Measurements from ENCODE around the gene DDR1. TPM values are rescaled to one million over a fixed set of nuclear protein-coding genes. Genes with fewer than 3 reads are reported as not detected.

The DDR1 gene
- total and polyA plus RNA-seq, 2 experiments from 2014 or later, result 58.3 to 154 TPM

GRCh38 chr6:30889496-30889885, 5.2 kb downstream of the DDR1 start:
- ATAC-seq (no peak), DNase-seq (ENCODE audit: low spot score) (no peak)
- Histone ChIP-seq H4K20me1 (replicated peaks; ENCODE audit: insufficient read depth) (peaks cover 14% of the 10 kb centered on the region), H3F3A (replicated peaks; ENCODE audit: low read depth) (peaks cover 7% of the 10 kb centered on the region; the same call in 1 of the 2 replicates), H3K9me2 (ENCODE audit: insufficient read depth) (no peaks in the 10 kb centered on the region), H3K27me3 (ENCODE audit: insufficient read depth) (no peaks in the 10 kb centered on the region), H3K4me3 (no peak overlapping the region), H3K36me3 (ENCODE audit: insufficient read depth) (no peaks in the 10 kb centered on the region; the same call in none of the 2 replicates), H3K4me1 (ENCODE audit: insufficient read depth) (peaks cover 23% of the 10 kb centered on the region), H3K4me2 (no peak overlapping the region), H2AFZ (no peak overlapping the region), H3K27ac (ENCODE audit: low read depth) (no peak overlapping the region), H3K79me2 (replicated peaks; ENCODE audit: insufficient read depth) (peaks cover 48% of the 10 kb centered on the region)
- Mint-ChIP-seq H3K4me3 (no peak overlapping the region), H3K27me3 (ENCODE audit: insufficient read depth, low read depth, poor library complexity) (peaks cover 14% of the 10 kb centered on the region), H3K36me3 (ENCODE audit: low read depth) (peaks cover 50% of the 10 kb centered on the region), H3K9me3 (no peaks in the 10 kb centered on the region), H3K27ac (no peak overlapping the region; the same call in 1 of the 2 replicates), H3K4me1 (peaks cover 49% of the 10 kb centered on the region)
- no peak for TF ChIP-seq CREB1 (CRISPR knock-in tag; IDR thresholded peaks at IDR 0.05; ENCODE audit: low read depth)
- no peak for TF ChIP-seq NANOG (IDR thresholded peaks at IDR 0.05; ENCODE audit: borderline replicate concordance)
- no peak for TF ChIP-seq ZNF462 (CRISPR knock-in tag; IDR thresholded peaks at IDR 0.05)
- TF ChIP-seq JUNB (IDR thresholded peaks at IDR 0.05; ENCODE audit: unreplicated experiment), result no peak
- TF ChIP-seq CTCF (conservative IDR thresholded peaks at IDR 0.05; ENCODE audit: low read depth in 2 of 2), result no peak
- no peak for TF ChIP-seq ZNF331 (CRISPR knock-in tag; IDR thresholded peaks at IDR 0.05; ENCODE audit: low read depth)
- TF ChIP-seq ETS1 (IDR thresholded peaks at IDR 0.05), result no peak

All from GM23338 (cell line).